Stimulated activated CD4-positive, alpha-beta T cell treated with anti-CD3 and anti-CD28 coated beads, Interleukin-4, amount 100 ng/mL, for 48 hours (primary cell): ENCODE measurements around the gene GATA6.

ENCODE experiments used
- DNase-seq, 2 donors: peaks; one replicate each; pipeline ENCODE4 v3.0.0-alpha.2; 2020; ENCODE audit warnings: low read depth in 2 of 2

The GATA6 gene

DNA sequence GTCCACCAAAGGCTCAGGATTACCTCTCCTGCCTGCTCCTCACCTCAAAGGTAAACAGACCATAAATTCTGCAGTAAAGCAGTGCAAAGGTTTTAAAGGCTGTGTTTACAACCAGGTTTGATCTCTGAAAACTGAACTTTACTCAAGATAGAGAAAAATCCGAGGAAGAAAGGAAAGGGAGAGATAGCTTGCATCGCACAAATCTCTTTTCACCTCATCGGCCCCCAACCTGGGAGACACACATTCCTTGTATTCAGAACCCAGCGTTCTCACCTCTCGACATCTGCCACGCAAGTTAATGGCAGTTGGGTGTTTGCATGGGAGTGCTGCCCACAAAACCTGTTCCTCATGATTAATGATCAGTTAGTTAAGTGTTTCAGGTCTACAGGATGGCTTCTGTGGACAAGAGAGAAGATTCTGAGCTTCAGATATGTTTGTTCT is 72.6 kb downstream of the GATA6 start:
- DNase-seq, result no peak

DNA sequence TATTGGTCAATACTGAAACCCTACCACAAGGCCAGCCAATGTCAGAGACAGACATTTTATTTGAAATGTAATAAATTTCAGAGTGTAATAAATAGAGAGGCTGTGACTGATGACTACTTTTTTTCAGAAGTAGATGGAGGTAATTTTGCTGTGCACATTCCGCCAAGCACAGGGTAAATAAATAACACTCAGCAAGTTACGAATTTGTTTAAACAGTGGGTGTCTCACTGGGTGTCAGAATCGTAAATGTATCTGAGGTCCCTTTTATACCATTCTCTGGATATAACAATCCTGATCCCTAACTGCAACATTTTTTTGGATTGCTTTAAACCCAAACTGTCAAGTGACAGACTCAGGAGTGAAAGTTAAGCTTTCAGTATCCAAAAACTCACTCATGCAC is 74.1 kb downstream of the GATA6 start:
- no peak for DNase-seq

DNA sequence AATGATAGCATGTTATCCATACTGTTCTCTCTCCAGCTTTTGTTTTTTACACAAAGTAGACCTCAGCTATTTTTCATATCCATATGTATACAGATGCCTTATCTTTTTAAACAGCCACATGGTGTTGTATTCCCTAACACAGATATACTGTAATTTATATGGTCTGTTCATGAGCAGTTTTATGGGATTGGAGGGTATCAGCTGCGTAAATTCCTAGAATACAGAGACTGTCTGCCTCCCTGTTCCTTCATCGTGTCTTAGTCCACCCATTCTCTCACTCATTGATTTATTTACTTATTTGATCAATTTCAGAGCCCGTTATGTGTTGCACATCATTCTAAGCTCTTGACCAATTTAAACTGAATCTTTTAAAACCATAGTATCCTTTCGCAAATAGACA is 80.6 kb downstream of the GATA6 start:
- no peak for DNase-seq

DNA sequence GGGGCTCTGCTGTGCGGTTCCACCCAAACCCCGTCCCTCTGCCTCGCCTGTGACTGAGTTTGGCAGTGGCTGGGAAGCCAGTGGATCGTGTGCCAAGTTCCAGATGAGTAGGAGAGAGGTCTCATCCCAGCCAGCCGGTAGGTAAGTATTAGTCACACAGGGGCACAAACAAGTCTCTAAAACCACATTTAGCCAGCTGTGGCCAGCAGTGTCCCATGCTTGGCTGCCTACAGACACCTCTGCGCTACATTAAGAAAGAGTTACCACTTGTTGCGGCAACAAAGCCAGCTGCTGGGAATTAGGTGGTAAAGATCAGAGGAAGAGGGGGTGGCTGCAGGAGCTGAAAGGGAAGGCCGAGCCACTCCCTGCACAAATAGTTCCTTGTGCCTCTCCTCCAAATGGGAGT is 81.2 kb downstream of the GATA6 start:
- no peak for DNase-seq
